Body of pancreas (tissue), 4 donors: ENCODE data around the gene CAND1. TPM values are rescaled to one million over a fixed set of nuclear protein-coding genes. Genes with fewer than 3 reads are reported as not detected.

Experiments
- ATAC-seq: fragments of 150-250 bp; one replicate; pipeline ENCODE4 v1.9.1; 2016
- DNase-seq, 4 donors: peaks; one replicate each; pipeline ENCODE4 v3.0.0-alpha.2; 2019
- H3K27ac ChIP-seq, 4 donors: fragments of 200-600 bp; sonication (generic); 1 replicate in 3 of 4; 2 replicates in 1 of 4; pipeline versions ENCODE4 v1.5.1 to v1.6.1; 2016 to 2019; ENCODE audit warnings: mild to moderate bottlenecking in 1 of 4, mixed read lengths in 1 of 4, moderate library complexity in 1 of 4
- H3K27me3 ChIP-seq, 2 donors: fragments of 200-600 bp; sonication (generic); one replicate each; pipeline ENCODE4 v1.6.0; 2016; ENCODE audit warnings: mild to moderate bottlenecking in 1 of 2
- H3K36me3 ChIP-seq, 2 donors: fragments of 200-600 bp; sonication (generic); replicated peaks in 1 of 2; 2 replicates each; pipeline ENCODE4 v1.5.1; 2016; ENCODE audit warnings: low read depth in 2 of 2; ENCODE audit not compliant: insufficient read depth in 1 of 2
- H3K4me1 ChIP-seq: fragments of 200-600 bp; sonication (generic); one replicate; pipeline ENCODE4 v1.6.0; 2016
- H3K4me3 ChIP-seq, 2 donors: fragments of 200-600 bp; sonication (generic); 1 replicate in 1 of 2; 2 replicates in 1 of 2; pipeline ENCODE4 v1.5.1; 2016 to 2019
- H3K9me3 ChIP-seq, 3 donors: fragments of 200-600 bp; sonication (generic); 1 replicate in 2 of 3; 2 replicates in 1 of 3; pipeline ENCODE4 v1.5.1; 2016
- POLR2A ChIP-seq, 3 donors: fragments of 450-650 bp; IDR thresholded peaks; one replicate each; pipeline ENCODE4 v1.6.1; 2016; ENCODE audit warnings: antibody characterized with exemption in 3 of 3, mild to moderate bottlenecking in 2 of 3
- WGBS, 2 donors: methylation state at CpG; one replicate each; pipeline ENCODE4 v1.1.5; 2017; 5-methylcytosine and 5-hydroxymethylcytosine counted together
- intact Hi-C: fragments of 100-400 bp; cut with DNase I; formaldehyde crosslinking; loops from one replicate; pipeline ENCODE4 v1.15.1; 2023
- total RNA-seq, 2 donors: library from RNA; depleted of rRNA; stranded (reverse); fragments of >200 nt; gene quantifications; one replicate each; pipeline ENCODE4 v1.1.0, GENCODE V29; 2016
- TF ChIP-seq, protein P1 (sequence below), 7 experiments: fragments of 450-650 bp in 4 of 7; fragments of 200-600 bp in 3 of 7; sonication (generic) in 3 of 7; IDR thresholded peaks; one replicate each; pipeline ENCODE4 v1.5.1; 2016 to 2019; ENCODE audit warnings: antibody characterized with exemption in 7 of 7

CAND1 gene
- total RNA-seq, 2 donors from 2014 or later, result 42.8 to 48.8 TPM

- Histone ChIP-seq H3K4me1 (no peaks in the 10 kb centered on the region), H3K27ac (no peak overlapping the region), H3K36me3 (no peaks in the 10 kb centered on the region), H3K4me3 (no peak overlapping the region), H3K27me3 (no peaks in the 10 kb centered on the region), H3K9me3 (no peaks in the 10 kb centered on the region)
- intact Hi-C loops, result no loop called here
- TF ChIP-seq, protein P1, sequence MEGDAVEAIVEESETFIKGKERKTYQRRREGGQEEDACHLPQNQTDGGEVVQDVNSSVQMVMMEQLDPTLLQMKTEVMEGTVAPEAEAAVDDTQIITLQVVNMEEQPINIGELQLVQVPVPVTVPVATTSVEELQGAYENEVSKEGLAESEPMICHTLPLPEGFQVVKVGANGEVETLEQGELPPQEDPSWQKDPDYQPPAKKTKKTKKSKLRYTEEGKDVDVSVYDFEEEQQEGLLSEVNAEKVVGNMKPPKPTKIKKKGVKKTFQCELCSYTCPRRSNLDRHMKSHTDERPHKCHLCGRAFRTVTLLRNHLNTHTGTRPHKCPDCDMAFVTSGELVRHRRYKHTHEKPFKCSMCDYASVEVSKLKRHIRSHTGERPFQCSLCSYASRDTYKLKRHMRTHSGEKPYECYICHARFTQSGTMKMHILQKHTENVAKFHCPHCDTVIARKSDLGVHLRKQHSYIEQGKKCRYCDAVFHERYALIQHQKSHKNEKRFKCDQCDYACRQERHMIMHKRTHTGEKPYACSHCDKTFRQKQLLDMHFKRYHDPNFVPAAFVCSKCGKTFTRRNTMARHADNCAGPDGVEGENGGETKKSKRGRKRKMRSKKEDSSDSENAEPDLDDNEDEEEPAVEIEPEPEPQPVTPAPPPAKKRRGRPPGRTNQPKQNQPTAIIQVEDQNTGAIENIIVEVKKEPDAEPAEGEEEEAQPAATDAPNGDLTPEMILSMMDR (IDR thresholded peaks at IDR 0.05), result no peak
- no peak for TF ChIP-seq POLR2A (IDR thresholded peaks at IDR 0.05)
- DNase-seq (no peak), ATAC-seq (no peak)
- 47 to 49% methylated on average over 4 of the region's 4 CpGs for WGBS, 2 donors
Observed at GRCh38 chr12:67237231-67237630, 31.9 kb upstream of the CAND1 start.

DNA sequence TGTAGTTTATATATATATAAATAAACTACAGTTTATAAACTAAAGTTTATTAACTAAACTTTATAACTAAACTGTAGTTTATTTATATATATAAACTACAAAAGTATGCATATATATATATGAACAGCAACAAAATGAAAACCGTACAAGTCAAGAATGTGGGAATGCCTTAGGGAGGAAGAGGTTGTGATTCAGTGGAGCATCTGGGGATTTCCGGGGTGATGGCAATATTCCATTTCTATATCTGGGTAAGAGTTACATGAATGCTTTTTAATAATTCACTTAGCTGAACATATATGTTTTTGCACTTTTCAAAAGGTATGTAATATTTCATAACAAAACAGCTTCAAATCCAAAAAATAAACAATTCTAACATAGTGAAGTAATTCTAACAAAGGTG is 30.1 kb upstream of the CAND1 start:
- Histone ChIP-seq H3K4me1 (no peaks in the 10 kb centered on the region), H3K27ac (no peak overlapping the region), H3K36me3 (no peaks in the 10 kb centered on the region), H3K4me3 (no peak overlapping the region), H3K9me3 (no peaks in the 10 kb centered on the region), H3K27me3 (no peaks in the 10 kb centered on the region)
- TF ChIP-seq, protein P1 (IDR thresholded peaks at IDR 0.05), result no peak
- TF ChIP-seq POLR2A (IDR thresholded peaks at IDR 0.05), result no peak
- intact Hi-C loops, result no loop called here
- no peak for ATAC-seq
- no peak for DNase-seq
- WGBS, 2 donors, result 55 to 61% methylated on average over 2 of the region's 2 CpGs

GRCh38 chr12:67241482-67241881 is 27.7 kb upstream of the CAND1 start:
- intact Hi-C loops, result no loop called here
- Histone ChIP-seq H3K27ac (no peak overlapping the region), H3K4me1 (no peaks in the 10 kb centered on the region), H3K27me3 (no peaks in the 10 kb centered on the region), H3K36me3 (no peaks in the 10 kb centered on the region), H3K4me3 (no peak overlapping the region), H3K9me3 (no peaks in the 10 kb centered on the region)
- 64% methylated on average over 3 of the region's 3 CpGs for WGBS, 2 donors
- ATAC-seq (no peak), DNase-seq (no peak)
- TF ChIP-seq, protein P1 (IDR thresholded peaks at IDR 0.05), result no peak
- no peak for TF ChIP-seq POLR2A (IDR thresholded peaks at IDR 0.05)

DNA sequence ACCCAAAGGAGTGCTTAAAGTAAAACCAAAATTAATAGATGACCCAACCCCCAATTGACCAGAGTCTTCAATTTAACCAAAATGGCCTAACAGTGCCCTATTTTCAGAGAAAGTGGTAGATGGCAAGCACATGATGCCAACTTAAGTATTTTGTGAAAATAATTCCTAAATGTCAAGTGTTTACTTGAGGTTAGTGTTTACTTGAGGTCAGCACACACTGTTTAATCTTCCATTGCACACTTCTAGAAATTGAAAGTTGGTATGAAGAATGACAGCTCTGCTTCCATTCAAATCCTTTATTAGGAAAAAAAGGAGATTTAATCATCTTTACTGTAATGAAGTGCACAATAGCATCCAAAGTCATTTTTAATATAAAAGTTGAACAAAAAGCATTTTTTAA is 25.9 kb upstream of the CAND1 start:
- Histone ChIP-seq H3K4me1 (no peaks in the 10 kb centered on the region), H3K9me3 (no peaks in the 10 kb centered on the region), H3K27ac (no peak overlapping the region), H3K36me3 (no peaks in the 10 kb centered on the region), H3K4me3 (no peak overlapping the region), H3K27me3 (no peaks in the 10 kb centered on the region)
- TF ChIP-seq, protein P1 (IDR thresholded peaks at IDR 0.05), result no peak
- TF ChIP-seq POLR2A (IDR thresholded peaks at IDR 0.05), result no peak
- intact Hi-C loops, result no loop called here
- ATAC-seq (no peak), DNase-seq (no peak)

- Histone ChIP-seq H3K27ac (no peak overlapping the region), H3K4me1 (no peaks in the 10 kb centered on the region), H3K4me3 (no peak overlapping the region), H3K9me3 (no peaks in the 10 kb centered on the region), H3K36me3 (no peaks in the 10 kb centered on the region), H3K27me3 (no peaks in the 10 kb centered on the region)
- intact Hi-C loops, result no loop called here
- ATAC-seq (no peak), DNase-seq (no peak)
- TF ChIP-seq, protein P1 (IDR thresholded peaks at IDR 0.05), result no peak
- TF ChIP-seq POLR2A (IDR thresholded peaks at IDR 0.05), result no peak
- 79 to 83% methylated on average over 4 of the region's 4 CpGs for WGBS, 2 donors
Observed at GRCh38 chr12:67245571-67245970, 23.6 kb upstream of the CAND1 start.
